GM23338 (cell line): ENCODE results near the gene AP4S1.

Experiments used
- CTCF ChIP-seq, 2 experiments: fragments of 200-600 bp in 1 of 2; sonication (generic) in 1 of 2; conservative IDR thresholded peaks; 2 replicates each; pipeline versions ENCODE4 v1.5.1 to v1.6.1; 2016 to 2017; ENCODE audit warnings: antibody characterized with exemption in 2 of 2, low read depth in 2 of 2, mild to moderate bottlenecking in 2 of 2, moderate library complexity in 1 of 2
- EZH2 ChIP-seq: fragments of 200-600 bp; sonication (generic); IDR thresholded peaks from one replicate; pipeline ENCODE4 v1.8.0; 2017; ENCODE audit warnings: antibody characterized with exemption, mild to moderate bottlenecking, low read depth; ENCODE audit not compliant: unreplicated experiment
- EZH2phosphoT487 ChIP-seq: fragments of 200-600 bp; sonication (generic); IDR thresholded peaks from one replicate; pipeline ENCODE4 v1.8.1; 2018; ENCODE audit warnings: antibody characterized with exemption; ENCODE audit not compliant: unreplicated experiment
- JUNB ChIP-seq: IDR thresholded peaks from one replicate; pipeline ENCODE4 v1.6.1; 2016; ENCODE audit warnings: antibody characterized with exemption; ENCODE audit not compliant: unreplicated experiment
- NANOG ChIP-seq: IDR thresholded peaks from 2 replicates; pipeline ENCODE4 v1.6.1; 2016; ENCODE audit warnings: antibody characterized with exemption, borderline replicate concordance
- POLR2AphosphoS5 ChIP-seq: IDR thresholded peaks from 2 replicates; pipeline ENCODE4 v1.6.1; 2016; ENCODE audit warnings: antibody characterized with exemption, low read depth
- REST ChIP-seq: IDR thresholded peaks from one replicate; pipeline ENCODE4 v1.6.1; 2018; ENCODE audit warnings: antibody characterized with exemption; ENCODE audit not compliant: unreplicated experiment
- STAT1 ChIP-seq: IDR thresholded peaks from one replicate; pipeline ENCODE4 v1.6.1; 2016; ENCODE audit warnings: antibody characterized with exemption; ENCODE audit not compliant: unreplicated experiment
- ZNF331 ChIP-seq: fragments of 250-450 bp; sonication (Bioruptor Pico); IDR thresholded peaks from 2 replicates; pipeline ENCODE4 v1.5.0; 2020; ENCODE audit warnings: low read depth, mild to moderate bottlenecking, moderate library complexity

DNA sequence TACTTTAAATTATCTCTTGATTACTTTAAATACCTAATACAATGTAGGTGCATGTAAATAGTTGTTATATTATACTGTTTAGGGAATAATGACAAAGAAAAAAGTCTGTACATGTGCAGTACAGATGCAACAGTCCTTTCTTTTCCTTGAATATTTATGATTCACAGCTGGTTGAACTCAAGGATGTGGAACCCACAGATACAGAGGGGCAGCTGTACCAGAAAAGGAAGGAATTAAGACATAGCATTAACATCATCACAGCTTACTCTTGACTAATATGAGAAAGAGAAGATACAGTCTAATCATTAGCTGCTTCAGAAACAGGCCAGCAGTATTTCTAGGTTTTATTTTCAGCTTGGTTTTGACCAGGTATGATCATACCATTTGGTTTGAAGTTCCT, 34.7 kb upstream of the AP4S1 start:
- TF ChIP-seq REST (no peak), CTCF (conservative IDR thresholded peaks at IDR 0.05; ENCODE audit: low read depth in 2 of 2) (no peak), POLR2AphosphoS5 (no peak), EZH2 (no peak), EZH2phosphoT487 (no peak), JUNB (no peak), NANOG (no peak), ZNF331 (CRISPR knock-in tag) (no peak), STAT1 (no peak)
